IPS-15b (cell line): Measurements from ENCODE around the gene CXorf49B.
"Not testable (repeated sequence)": the region's sequence is repeated elsewhere in the genome, so short reads cannot be mapped to it uniquely, and the experiment has no call there.

Experiments
- H3K27me3 ChIP-seq: one replicate; pipeline ENCODE4 v1.6.1; 2013; ENCODE audit warnings: low read length; ENCODE audit not compliant: control insufficient read depth, insufficient read depth
- H3K36me3 ChIP-seq: one replicate; pipeline ENCODE4 v1.6.1; 2013; ENCODE audit warnings: low read length; ENCODE audit not compliant: control insufficient read depth, insufficient read depth
- H3K4me1 ChIP-seq: one replicate; pipeline ENCODE4 v1.6.1; 2013; ENCODE audit warnings: mild to moderate bottlenecking, low read length; ENCODE audit not compliant: control insufficient read depth, insufficient read depth
- H3K4me3 ChIP-seq: one replicate; pipeline ENCODE4 v1.5.1; 2013; ENCODE audit warnings: low read depth, low read length
- H3K9ac ChIP-seq: one replicate; pipeline ENCODE4 v1.6.1; 2013; ENCODE audit warnings: low read depth, mild to moderate bottlenecking, low read length
- H3K9me3 ChIP-seq: one replicate; pipeline ENCODE4 v1.6.1; 2013; ENCODE audit warnings: mild to moderate bottlenecking, low read length; ENCODE audit not compliant: control insufficient read depth, insufficient read depth

CXorf49B gene

DNA sequence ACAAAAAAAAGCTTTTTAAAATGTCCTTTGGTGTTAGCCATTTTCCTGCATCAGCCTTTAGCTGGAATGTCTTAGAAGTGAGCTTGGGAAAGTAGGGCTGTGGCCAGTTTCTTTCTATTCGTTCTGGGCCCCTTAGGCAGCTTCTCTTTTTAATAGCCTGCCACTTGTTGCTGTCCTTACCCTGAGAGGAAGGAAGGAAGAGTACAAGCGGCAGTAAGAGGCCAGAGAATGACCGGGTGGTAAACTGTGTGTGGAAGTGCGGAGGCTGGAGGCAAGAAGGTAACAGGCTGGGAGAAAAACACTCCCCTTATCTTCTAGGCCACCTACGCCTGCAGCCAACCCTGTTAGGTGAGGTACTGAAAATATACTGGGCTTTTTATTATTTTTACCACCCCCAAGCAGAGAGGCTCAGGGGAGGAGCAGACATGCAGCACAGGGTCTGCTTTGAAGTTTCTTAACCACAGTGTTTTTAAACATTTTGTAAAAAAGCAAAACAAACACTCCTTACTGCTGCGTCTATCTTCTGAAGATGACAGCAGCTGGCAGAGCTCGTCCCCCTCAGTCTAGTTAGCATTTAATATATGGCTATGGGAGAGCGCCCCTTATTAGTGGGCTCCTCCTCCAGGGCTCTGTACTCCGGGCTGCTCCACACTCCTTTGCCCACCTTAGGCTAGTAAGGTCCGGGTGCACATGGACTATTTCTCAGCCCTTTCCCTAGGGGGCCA, 19.2 kb downstream of the CXorf49B start:
- not testable (repeated sequence) for H3K4me3 ChIP-seq, H3K36me3 ChIP-seq, H3K9me3 ChIP-seq, H3K9ac ChIP-seq, H3K4me1 ChIP-seq, H3K27me3 ChIP-seq

GRCh38 chrX:71782950-71783299, 19.8 kb downstream of the CXorf49B start:
- not testable (repeated sequence) for H3K9ac ChIP-seq, H3K4me1 ChIP-seq, H3K4me3 ChIP-seq, H3K36me3 ChIP-seq, H3K27me3 ChIP-seq, H3K9me3 ChIP-seq

DNA sequence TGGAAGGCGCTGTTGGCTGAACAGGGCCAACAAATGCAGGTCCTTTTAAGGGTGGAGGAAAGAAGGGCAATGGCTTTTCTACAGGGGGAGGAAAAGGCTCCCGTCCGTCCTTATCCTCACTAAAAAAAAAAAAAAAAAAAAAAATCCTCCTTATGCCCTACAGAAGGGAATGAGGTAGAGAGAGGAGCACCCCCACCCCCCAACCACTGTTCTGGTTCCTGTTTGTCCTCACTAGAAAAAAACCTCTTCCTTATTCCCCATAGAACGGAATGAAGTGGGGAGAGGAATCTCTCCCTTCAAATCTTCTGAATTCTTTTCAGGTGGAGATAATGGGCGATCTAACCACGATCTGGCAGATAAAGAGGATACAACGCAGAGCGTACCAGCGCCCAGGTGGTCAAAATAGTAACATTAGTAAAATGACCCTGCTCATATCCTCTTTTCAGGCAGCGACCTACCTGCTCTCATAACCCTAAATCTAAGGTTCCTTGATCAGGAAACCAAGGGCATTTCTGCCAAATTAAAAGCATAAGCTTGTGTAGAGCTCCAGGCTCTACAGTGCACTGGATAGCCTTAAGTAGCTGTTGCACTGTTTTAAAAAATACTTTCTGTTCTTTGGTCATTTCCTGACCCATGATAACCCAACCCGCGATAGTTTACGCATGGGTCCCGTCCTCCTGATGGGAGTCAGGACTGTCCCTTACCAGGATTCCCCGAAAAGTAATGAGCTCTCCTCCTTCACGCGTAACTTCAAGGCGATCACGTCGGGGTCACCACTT, 20.6 kb downstream of the CXorf49B start:
- not testable (repeated sequence) for H3K4me3 ChIP-seq, H3K4me1 ChIP-seq, H3K9me3 ChIP-seq, H3K36me3 ChIP-seq, H3K9ac ChIP-seq, H3K27me3 ChIP-seq

DNA sequence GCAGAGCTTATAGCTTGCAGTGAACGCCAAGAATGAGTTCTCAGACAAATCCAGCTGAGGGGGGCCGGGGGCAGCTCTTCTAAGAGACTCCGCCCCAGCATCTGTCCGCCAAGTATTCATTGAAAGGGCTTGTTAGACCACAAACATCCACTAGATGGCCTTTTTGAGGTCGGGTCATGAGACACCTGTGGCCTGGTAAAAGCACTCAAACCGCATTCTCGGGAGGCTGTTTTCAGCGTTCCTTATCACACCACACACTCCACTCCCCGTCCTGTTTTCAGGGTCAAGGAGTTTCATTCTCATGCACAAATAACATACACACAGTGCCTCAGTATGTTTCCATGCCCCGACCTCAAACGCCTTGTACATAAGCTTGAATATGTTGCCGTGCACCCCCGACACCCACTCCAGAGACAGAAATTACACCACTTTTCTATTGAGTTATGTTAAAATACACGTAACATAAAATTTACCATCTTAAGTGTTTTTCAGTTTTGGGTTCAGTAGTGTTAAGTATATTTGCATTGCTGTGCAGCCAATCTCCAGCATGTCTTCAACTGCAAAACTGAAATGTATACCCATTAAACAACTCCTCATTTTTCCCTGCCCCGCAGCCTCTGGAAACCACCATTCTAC, 21.3 kb downstream of the CXorf49B start:
- not testable (repeated sequence) for H3K9ac ChIP-seq, H3K9me3 ChIP-seq, H3K4me3 ChIP-seq, H3K36me3 ChIP-seq, H3K4me1 ChIP-seq, H3K27me3 ChIP-seq

- H3K9me3 ChIP-seq, H3K27me3 ChIP-seq, H3K9ac ChIP-seq, H3K4me1 ChIP-seq, H3K4me3 ChIP-seq, H3K36me3 ChIP-seq: not testable (repeated sequence)
Observed at GRCh38 chrX:71806450-71806849, 43.3 kb downstream of the CXorf49B start.

DNA sequence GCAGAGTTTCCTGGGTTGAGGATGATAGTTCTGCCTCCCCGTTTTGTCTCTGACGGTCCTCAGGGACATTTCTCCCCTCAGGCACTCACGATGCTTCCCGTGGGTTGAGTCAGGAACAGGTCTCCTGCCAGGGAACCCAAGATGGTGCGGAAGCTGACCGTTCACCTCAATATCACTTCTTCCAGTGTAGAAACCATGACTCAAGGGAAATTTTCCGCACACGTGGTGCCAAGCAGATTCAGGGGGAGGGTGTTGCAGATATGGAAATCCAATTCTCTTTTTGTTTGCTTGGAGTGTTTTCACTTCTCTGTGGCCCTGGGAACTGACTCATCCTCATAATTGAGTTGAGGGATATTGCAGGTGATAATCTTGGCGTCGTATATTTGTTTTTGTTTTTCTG, 46.7 kb downstream of the CXorf49B start:
- H3K4me3 ChIP-seq: no peak overlapping the region
- no peaks in the 10 kb centered on the region for H3K36me3 ChIP-seq
- H3K9ac ChIP-seq: no peak overlapping the region
- no peaks in the 10 kb centered on the region for H3K4me1 ChIP-seq
- no peaks in the 10 kb centered on the region for H3K27me3 ChIP-seq
- no peaks in the 10 kb centered on the region for H3K9me3 ChIP-seq

- no peaks in the 10 kb centered on the region for H3K27me3 ChIP-seq
- H3K4me3 ChIP-seq: no peak overlapping the region
- H3K9ac ChIP-seq: no peak overlapping the region
- H3K4me1 ChIP-seq: no peaks in the 10 kb centered on the region
- peaks cover 5% of the 10 kb centered on the region for H3K9me3 ChIP-seq
- no peaks in the 10 kb centered on the region for H3K36me3 ChIP-seq
Observed at GRCh38 chrX:71814123-71814912, 51.2 kb downstream of the CXorf49B start.

DNA sequence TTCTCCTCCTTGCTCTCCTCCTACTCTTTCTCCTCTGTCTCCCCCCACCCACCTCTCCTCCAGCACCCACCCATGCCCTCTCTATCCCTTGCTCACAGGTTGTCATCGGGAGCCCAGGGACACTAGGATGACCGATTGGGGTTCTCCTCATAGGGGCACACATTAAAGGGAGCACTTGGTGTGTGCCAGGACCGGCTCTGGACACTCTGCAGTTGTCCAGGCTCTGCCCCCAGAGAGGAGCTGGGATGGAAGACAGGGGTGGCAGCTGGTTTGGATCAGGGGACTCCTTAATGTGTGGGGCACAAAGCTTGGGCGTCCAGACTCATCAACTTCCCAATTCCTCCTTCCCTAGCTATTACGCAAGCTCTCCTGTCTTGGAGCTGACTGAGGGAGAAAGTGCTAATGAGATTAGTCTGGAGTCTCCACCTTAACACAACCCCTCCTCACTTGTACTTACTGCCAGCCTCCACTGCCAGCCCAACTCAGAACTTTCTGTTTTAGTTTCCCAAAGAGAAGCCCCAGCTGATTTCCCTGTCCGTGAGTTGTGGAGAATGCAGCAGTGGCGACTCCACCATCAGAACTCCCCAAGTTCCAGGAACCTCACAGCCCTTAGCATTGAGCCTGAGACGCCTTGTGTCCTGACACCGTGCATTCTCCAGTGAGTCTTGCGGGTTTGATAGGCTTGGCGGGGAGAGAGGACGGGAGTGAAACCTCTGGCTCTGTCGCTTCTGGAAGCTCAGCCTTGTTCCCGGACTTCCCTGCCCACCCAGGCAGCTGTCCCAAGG, 52.2 kb downstream of the CXorf49B start:
- peaks cover 5% of the 10 kb centered on the region for H3K9me3 ChIP-seq
- H3K27me3 ChIP-seq: no peaks in the 10 kb centered on the region
- no peaks in the 10 kb centered on the region for H3K36me3 ChIP-seq
- no peak overlapping the region for H3K9ac ChIP-seq
- H3K4me3 ChIP-seq: no peak overlapping the region
- no peaks in the 10 kb centered on the region for H3K4me1 ChIP-seq

- peaks cover 5% of the 10 kb centered on the region for H3K9me3 ChIP-seq
- no peaks in the 10 kb centered on the region for H3K4me1 ChIP-seq
Observed at GRCh38 chrX:71815906-71816156, 52.7 kb downstream of the CXorf49B start.

More at GRCh38 chrX:71815906-71816156, 52.7 kb downstream of the CXorf49B start:
- Histone ChIP-seq H3K9ac (no peak overlapping the region), H3K4me3 (no peak overlapping the region), H3K36me3 (no peaks in the 10 kb centered on the region), H3K27me3 (no peaks in the 10 kb centered on the region)
